Mesothelial cell of epicardium (in vitro differentiated cells): Measurements from ENCODE around the gene PLCB1. TPM values are rescaled to one million over a fixed set of nuclear protein-coding genes. Genes with fewer than 3 reads are reported as not detected.

ENCODE experiments used
- DNase-seq, 2 experiments: peaks; one replicate each; pipeline ENCODE4 v3.0.0; 2021; ENCODE audit warnings: low spot score in 2 of 2; ENCODE audit not compliant: unreplicated experiment in 2 of 2
- H3K27ac Mint-ChIP-seq: 2 replicates; pipeline ENCODE4 v1.8.0; 2021; ENCODE audit warnings: mixed read lengths
- H3K27me3 Mint-ChIP-seq: 2 replicates; pipeline ENCODE4 v1.8.0; 2021; ENCODE audit warnings: low read depth, mixed read lengths
- H3K36me3 Mint-ChIP-seq: 2 replicates; pipeline ENCODE4 v1.8.0; 2021; ENCODE audit warnings: mixed read lengths
- H3K4me1 Mint-ChIP-seq: 2 replicates; pipeline ENCODE4 v1.8.0; 2021; ENCODE audit warnings: mixed read lengths
- H3K4me3 Mint-ChIP-seq: 2 replicates; pipeline ENCODE4 v1.8.0; 2021; ENCODE audit warnings: mild to moderate bottlenecking, moderate library complexity, mixed read lengths
- H3K9me3 Mint-ChIP-seq: 2 replicates; pipeline ENCODE4 v1.8.0; 2021; ENCODE audit warnings: mixed read lengths
- total RNA-seq: library from RNA; stranded (reverse); gene quantifications from 3 replicates; pipeline ENCODE4 v1.2.1, GENCODE V29; 2021
- TF ChIP-seq, protein P1 (sequence below): fragments of 200-600 bp; sonication (generic); IDR thresholded peaks from one replicate; pipeline ENCODE4 v1.5.0; 2021; ENCODE audit warnings: antibody characterized with exemption; ENCODE audit not compliant: unreplicated experiment

PLCB1 gene
- total RNA-seq, 1 donor from 2014 or later: 41.5 TPM

DNA sequence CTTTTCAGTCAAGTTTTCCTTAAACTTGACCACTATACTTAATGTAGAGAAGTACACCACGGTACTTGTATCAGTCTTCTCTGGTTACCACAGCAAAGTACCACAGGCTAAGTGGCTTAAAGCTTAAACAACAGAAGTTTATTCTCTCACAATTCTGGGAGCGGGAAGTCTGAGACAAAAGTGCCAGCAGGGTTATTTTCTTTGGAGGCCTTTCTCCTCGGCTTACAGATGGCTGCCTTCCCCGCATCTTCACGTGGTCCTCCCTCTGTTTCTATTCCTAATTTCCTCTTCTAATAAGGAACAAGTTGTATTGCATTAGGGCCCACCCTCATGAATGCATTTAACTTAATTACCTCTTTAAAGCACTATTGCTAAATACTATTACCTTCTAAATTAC is 258.0 kb downstream of the PLCB1 start:
- Mint-ChIP-seq H3K4me3 (no peak overlapping the region), H3K9me3 (no peaks in the 10 kb centered on the region), H3K27me3 (no peaks in the 10 kb centered on the region), H3K36me3 (no peaks in the 10 kb centered on the region), H3K4me1 (peaks cover 12% of the 10 kb centered on the region), H3K27ac (no peak overlapping the region)
- TF ChIP-seq, protein P1, sequence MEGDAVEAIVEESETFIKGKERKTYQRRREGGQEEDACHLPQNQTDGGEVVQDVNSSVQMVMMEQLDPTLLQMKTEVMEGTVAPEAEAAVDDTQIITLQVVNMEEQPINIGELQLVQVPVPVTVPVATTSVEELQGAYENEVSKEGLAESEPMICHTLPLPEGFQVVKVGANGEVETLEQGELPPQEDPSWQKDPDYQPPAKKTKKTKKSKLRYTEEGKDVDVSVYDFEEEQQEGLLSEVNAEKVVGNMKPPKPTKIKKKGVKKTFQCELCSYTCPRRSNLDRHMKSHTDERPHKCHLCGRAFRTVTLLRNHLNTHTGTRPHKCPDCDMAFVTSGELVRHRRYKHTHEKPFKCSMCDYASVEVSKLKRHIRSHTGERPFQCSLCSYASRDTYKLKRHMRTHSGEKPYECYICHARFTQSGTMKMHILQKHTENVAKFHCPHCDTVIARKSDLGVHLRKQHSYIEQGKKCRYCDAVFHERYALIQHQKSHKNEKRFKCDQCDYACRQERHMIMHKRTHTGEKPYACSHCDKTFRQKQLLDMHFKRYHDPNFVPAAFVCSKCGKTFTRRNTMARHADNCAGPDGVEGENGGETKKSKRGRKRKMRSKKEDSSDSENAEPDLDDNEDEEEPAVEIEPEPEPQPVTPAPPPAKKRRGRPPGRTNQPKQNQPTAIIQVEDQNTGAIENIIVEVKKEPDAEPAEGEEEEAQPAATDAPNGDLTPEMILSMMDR: no peak
- no peak for DNase-seq

DNA sequence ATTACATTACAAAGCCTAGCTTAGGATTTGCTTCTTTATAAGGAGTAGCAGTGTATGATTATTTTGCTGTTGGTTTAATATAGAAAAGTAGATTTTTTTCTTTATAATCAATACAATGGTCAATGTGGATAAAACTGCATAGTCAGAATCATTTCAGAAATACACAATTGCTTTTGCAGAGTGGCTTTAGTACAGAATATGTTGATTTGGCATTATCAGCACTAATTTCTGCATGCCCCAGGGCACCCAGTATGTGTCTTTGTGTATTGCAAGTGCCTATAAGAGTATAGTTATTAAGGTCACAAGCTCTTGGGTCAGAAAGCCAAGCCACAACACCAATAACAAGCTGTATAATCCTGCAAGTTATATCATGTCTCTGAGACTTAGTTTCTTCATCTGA is 258.4 kb downstream of the PLCB1 start:
- no peaks in the 10 kb centered on the region for H3K27me3 Mint-ChIP-seq
- H3K27ac Mint-ChIP-seq: no peak overlapping the region
- no peak for DNase-seq
- no peaks in the 10 kb centered on the region for H3K9me3 Mint-ChIP-seq
- H3K4me3 Mint-ChIP-seq: no peak overlapping the region
- TF ChIP-seq, protein P1: no peak
- H3K36me3 Mint-ChIP-seq: no peaks in the 10 kb centered on the region
- peaks cover 12% of the 10 kb centered on the region for H3K4me1 Mint-ChIP-seq

DNA sequence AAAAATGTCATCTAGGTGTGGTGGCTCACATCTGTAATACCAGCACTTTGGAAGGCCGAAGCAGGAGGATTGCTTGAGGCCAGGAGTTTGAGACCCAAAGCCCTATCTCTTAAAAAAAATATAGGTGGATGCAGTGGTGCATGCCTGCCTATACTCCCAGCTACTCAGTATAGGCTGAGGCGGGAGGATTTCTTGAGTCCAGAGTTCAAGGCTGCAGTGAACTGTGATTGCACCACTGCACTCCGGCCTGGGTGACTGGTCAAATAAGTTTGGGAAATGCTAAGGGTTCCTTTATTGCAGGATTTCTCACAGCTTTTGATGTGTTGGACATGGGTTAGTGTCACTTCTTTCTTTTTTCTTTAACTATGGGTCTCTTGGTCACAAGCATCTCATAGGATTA is 261.3 kb downstream of the PLCB1 start:
- H3K27me3 Mint-ChIP-seq: no peaks in the 10 kb centered on the region
- H3K9me3 Mint-ChIP-seq: peaks cover 5% of the 10 kb centered on the region
- no peak for DNase-seq
- no peak overlapping the region for H3K4me3 Mint-ChIP-seq
- H3K27ac Mint-ChIP-seq: no peak overlapping the region
- TF ChIP-seq, protein P1: no peak
- no peaks in the 10 kb centered on the region for H3K36me3 Mint-ChIP-seq
- H3K4me1 Mint-ChIP-seq: peaks cover 9% of the 10 kb centered on the region

DNA sequence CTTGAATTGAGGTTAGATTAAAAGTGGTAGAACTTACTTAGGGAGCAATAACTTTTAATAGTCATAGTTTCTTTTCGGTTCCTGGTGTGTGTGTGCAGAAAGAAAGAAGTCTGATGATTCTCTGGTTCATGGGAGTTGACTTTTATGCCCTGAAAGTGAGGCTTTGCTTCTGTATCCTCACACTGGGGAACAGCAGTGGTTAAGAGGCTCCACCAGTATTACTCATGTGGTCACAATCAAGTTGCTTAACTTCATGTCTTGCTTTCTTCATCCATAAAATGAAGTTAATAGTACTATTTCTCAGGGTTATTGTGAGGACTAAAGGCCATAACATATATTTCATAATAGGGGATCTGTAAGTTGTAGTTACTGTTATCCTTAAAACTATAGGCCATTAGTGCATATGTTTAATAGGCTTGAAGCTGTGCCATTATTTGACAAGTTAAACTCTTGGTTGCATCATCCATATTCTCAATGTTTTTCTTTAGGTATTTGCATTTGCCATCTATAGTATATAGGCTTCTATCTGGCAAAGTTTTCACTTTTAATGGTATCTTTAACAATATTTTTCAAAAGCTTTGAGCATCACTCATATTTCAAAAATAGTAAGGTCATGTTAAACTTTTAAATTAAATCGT is 262.4 kb downstream of the PLCB1 start:
- Mint-ChIP-seq H3K4me3 (no peak overlapping the region), H3K4me1 (peaks cover 1% of the 10 kb centered on the region), H3K36me3 (no peaks in the 10 kb centered on the region), H3K27ac (no peak overlapping the region), H3K27me3 (no peaks in the 10 kb centered on the region), H3K9me3 (peaks cover 5% of the 10 kb centered on the region)
- TF ChIP-seq, protein P1: no peak
- no peak for DNase-seq

DNA sequence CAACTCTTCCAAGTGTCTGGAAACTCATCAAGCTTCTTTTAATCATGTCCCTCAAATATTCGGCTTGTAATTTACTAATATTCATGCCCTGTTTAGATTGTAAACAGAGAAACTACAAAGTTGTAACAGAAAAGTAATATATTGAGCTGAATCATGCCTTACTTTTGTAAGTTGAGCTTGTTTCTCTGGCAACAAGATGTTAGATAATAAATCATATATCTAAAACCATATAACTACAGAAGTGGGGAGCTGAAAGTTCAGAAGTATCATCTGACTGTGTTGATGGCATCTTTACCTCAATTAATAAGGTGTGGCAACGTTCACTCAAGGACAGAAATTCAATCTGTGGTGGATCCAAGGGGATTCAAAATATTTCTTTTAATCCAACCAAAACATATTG is 263.9 kb downstream of the PLCB1 start:
- Mint-ChIP-seq H3K27ac (no peak overlapping the region), H3K4me3 (no peak overlapping the region), H3K4me1 (peaks cover 2% of the 10 kb centered on the region), H3K36me3 (no peaks in the 10 kb centered on the region), H3K9me3 (peaks cover 5% of the 10 kb centered on the region), H3K27me3 (no peaks in the 10 kb centered on the region)
- TF ChIP-seq, protein P1: no peak
- DNase-seq: no peak
